SU-DHL-6 (cell line): ENCODE measurements around the gene CPEB3.

Experiments
- EZH2phosphoT487 ChIP-seq: fragments of 200-600 bp; sonication (generic), shearing (Covaris generic); conservative IDR thresholded peaks from 2 replicates; pipeline ENCODE4 v1.6.1; 2018; ENCODE audit warnings: mild to moderate bottlenecking, antibody characterized with exemption, low read length, moderate library complexity, mixed read lengths
- TF ChIP-seq, protein P1 (sequence below): fragments of 200-600 bp; sonication (generic); IDR thresholded peaks from one replicate; pipeline ENCODE4 v1.5.1; 2017; ENCODE audit warnings: antibody characterized with exemption, mild to moderate bottlenecking, low read length, moderate library complexity; ENCODE audit not compliant: insufficient read depth, poor library complexity, severe bottlenecking

DNA sequence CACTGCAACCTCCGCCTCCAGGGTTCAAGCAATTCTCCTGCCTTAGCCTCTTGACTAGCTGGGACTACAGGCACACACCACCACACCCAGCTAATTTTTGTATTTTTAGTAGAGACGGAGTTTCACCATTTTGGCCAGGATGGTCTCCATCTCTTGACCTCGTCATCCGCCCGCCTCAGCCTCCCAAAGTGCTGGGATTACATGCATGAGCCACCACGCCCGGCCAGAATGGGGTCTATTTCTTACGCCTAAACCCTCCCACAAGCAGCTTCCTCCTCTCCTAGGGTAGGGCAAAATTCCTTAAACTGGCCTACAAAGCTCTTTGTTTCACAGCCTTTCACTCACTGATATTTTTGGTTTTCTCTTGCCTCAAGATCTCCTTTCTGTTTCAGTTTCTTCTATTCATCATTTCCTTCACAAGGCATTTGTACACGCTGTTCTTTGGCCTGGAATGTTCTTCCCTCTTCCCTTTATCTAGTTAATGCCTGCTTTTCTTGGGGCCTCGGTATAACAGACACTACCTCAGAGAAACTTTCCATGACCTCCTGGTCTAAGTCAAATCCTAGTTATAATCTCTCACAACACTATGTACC lies 6.7 kb downstream of the CPEB3 start:
- TF ChIP-seq, protein P1, sequence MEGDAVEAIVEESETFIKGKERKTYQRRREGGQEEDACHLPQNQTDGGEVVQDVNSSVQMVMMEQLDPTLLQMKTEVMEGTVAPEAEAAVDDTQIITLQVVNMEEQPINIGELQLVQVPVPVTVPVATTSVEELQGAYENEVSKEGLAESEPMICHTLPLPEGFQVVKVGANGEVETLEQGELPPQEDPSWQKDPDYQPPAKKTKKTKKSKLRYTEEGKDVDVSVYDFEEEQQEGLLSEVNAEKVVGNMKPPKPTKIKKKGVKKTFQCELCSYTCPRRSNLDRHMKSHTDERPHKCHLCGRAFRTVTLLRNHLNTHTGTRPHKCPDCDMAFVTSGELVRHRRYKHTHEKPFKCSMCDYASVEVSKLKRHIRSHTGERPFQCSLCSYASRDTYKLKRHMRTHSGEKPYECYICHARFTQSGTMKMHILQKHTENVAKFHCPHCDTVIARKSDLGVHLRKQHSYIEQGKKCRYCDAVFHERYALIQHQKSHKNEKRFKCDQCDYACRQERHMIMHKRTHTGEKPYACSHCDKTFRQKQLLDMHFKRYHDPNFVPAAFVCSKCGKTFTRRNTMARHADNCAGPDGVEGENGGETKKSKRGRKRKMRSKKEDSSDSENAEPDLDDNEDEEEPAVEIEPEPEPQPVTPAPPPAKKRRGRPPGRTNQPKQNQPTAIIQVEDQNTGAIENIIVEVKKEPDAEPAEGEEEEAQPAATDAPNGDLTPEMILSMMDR, result no peak
- no peak for TF ChIP-seq EZH2phosphoT487
